Fibroblast of mammary gland (primary cell): ENCODE data around the gene IGHMBP2.

Experiments used
- DNase-seq: peaks from one replicate; pipeline ENCODE4 v3.0.0-alpha.2; 2010; ENCODE audit warnings: low read depth
- H3K4me3 ChIP-seq: 2 replicates; pipeline ENCODE4 v1.5.1; 2011; ENCODE audit warnings: low read depth, mild to moderate bottlenecking, low read length, moderate library complexity; ENCODE audit not compliant: control insufficient read depth
- CTCF ChIP-seq: conservative IDR thresholded peaks from 2 replicates; pipeline ENCODE4 v1.5.1; 2011; ENCODE audit warnings: low read depth, low read length, inconsistent platforms; ENCODE audit not compliant: control insufficient read depth, insufficient read depth

The IGHMBP2 gene

GRCh38 chr11:68930991-68931855 is 27.5 kb downstream of the IGHMBP2 start:
- H3K4me3 ChIP-seq: no peak overlapping the region
- no peak for TF ChIP-seq CTCF
- DNase-seq: no peak

DNA sequence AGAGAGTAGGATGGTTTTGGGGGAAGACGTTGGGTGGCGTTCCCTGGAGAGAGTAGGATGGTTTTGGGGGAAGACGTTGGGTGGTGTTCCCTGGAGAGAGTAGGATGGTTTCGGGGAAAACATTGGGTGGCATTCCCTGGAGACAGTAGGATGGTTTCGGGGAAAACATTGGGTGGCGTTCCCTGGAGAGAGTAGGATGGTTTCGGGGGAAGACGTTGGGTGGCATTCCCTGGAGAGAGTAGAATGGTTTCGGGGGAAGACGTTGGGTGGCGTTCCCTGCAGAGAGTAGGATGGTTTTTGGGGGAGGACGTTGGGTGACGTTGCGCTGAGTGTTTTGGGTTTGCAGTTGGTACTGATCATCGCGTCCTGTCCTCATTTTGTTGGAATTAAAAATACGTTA is 28.2 kb downstream of the IGHMBP2 start:
- H3K4me3 ChIP-seq: no peak overlapping the region
- TF ChIP-seq CTCF: no peak
- no peak for DNase-seq

- H3K4me3 ChIP-seq: no peak overlapping the region
- DNase-seq: no peak
- TF ChIP-seq CTCF: no peak
Measured at GRCh38 chr11:68932358-68932757, 28.7 kb downstream of the IGHMBP2 start.

GRCh38 chr11:68932933-68933577 is 29.4 kb downstream of the IGHMBP2 start:
- H3K4me3 ChIP-seq: no peak overlapping the region
- DNase-seq: no peak
- no peak for TF ChIP-seq CTCF

- no peak for TF ChIP-seq CTCF
- H3K4me3 ChIP-seq: no peak overlapping the region
- DNase-seq: no peak
Measured at GRCh38 chr11:68933605-68934320, 30.1 kb downstream of the IGHMBP2 start.

DNA sequence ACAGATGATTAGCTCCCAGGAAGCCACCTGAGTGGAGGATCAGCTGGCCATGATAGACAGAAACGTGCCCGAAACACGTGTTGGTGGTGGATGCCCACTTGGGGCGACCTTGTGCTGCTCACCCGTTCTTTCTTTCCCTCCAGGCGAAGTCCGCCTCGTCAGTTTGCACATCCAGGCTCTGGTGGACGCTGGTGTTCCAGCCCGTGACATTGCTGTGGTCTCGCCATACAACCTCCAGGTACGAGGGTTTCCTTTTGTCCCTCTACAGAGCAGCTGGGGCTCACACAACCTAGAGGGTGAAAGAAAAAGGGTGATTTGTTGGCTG is 30.6 kb downstream of the IGHMBP2 start:
- no peak overlapping the region for H3K4me3 ChIP-seq
- TF ChIP-seq CTCF: no peak
- DNase-seq: no peak
